Measurements from ENCODE around the gene MRPS14.

DNA sequence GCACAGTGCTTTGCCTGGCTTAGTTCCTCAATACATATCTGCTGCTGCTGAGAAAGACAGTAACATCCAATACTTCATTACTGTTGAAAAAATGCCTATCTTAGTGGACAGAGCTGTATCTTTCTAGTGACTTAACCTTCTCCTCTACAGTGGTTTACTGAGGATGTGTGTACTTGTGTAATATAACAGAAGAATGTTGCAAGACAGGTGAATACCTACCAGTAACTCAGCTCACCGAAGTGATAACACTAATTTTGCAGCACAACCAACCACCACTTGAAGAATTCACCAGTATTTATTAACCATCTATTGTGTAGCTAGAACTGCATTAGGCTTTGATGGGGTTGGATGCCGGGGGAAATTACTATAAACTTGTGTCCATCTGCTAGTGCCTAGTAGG, 27.8 kb upstream of the MRPS14 start:
- TF ChIP-seq POLR2A (IDR thresholded peaks at IDR 0.05) = no peak
- TF ChIP-seq, protein P1, sequence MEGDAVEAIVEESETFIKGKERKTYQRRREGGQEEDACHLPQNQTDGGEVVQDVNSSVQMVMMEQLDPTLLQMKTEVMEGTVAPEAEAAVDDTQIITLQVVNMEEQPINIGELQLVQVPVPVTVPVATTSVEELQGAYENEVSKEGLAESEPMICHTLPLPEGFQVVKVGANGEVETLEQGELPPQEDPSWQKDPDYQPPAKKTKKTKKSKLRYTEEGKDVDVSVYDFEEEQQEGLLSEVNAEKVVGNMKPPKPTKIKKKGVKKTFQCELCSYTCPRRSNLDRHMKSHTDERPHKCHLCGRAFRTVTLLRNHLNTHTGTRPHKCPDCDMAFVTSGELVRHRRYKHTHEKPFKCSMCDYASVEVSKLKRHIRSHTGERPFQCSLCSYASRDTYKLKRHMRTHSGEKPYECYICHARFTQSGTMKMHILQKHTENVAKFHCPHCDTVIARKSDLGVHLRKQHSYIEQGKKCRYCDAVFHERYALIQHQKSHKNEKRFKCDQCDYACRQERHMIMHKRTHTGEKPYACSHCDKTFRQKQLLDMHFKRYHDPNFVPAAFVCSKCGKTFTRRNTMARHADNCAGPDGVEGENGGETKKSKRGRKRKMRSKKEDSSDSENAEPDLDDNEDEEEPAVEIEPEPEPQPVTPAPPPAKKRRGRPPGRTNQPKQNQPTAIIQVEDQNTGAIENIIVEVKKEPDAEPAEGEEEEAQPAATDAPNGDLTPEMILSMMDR (IDR thresholded peaks at IDR 0.05) = no peak

Data from adrenal gland (tissue), 5 donors.